ENCODE results near the gene CER1.
"Not testable (repeated sequence)": the region's sequence is repeated elsewhere in the genome, so short reads cannot be mapped to it uniquely, and the experiment has no call there.

Gene CER1

DNA sequence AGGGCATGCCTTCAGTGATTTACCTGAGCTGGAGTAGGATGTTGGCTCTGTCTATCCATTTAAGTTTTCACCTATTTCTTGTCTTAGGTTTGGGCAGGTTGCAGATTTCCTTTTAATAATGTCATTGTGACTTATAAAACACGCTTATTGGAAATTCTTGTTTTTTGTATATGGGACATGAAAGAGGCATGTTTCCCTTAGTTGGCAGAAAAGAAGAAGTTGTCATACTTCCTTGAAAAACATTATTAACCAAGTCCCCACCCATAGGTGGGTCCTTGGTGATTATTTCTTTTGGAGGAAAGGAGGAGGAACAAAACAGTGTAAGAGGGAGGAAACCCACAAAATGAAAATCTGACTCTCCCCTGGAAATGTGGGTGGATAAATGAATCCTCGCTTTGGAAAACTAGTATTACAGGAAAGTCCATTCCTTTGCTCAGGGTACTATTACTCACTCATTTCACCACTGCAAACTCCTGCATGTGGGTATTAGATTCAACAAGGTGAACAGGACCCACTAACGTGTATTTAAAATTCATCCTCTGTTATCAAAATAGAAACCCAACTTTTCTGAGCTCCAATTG is 9.3 kb downstream of the CER1 start:
- DNase-seq = no peak

DNA sequence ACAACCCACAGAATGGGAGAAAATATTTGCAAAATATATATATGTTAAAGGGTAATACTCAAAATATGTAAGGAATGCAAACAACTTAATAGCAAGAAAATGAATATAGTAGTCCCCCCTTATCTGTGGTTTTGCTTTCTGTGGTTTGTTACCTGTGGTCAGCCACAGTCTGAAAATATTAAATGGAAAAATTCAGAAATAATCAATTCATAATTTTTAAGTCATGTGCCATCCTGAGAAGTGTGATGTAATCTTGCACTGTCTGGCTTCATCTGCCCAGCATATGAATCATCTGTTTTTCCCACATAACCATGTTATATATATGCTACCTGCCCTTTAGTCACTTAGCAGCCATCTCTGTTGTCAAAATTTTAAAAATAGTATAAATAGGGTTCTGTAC is 11.7 kb downstream of the CER1 start:
- no peak for DNase-seq

DNA sequence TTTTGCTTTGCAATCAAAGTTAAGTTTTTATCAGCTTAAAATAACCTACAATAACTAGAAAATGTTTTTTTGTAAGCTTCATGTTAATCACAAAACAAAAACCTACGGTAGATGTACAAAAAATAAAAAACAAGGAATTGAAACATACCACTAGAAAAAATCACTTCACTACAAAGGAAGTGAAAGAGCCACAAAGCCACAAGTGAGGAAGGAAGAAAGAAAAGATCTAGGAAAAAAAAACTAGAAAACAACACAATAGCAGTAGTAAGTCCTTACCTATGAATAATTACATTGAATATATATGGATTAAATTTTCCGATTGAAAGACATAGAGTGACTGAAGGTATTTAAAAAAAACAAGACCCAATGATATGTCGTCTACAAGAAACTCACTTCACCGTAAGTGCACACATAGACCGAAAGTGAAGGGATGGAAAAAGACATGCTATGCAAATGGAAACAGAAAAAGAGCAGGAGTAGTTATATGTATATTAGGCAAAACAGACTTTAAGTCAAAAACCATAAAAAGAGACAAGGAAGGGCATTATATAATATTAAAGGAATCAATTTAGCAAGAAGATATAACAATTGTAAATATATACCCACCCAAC is 15.9 kb downstream of the CER1 start:
- no peak for DNase-seq

DNA sequence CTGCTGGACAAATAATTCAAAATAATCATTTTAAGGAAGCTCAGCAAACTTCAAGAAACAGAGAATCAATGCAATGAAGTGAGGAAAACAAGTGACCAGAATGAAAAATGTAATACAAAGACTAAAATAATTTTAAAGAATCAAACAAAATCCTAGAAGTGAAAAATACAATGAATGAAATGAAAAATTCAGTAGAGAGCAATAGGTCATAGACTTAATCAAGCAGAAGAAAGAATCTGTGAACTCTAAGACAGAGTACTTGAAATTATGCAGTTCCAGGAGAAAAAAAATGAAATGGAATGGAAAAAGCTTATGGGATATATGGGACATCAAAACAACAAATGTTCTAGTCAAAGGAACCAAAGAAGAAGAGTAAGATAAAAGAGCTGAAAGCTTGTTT is 17.5 kb downstream of the CER1 start:
- no peak for DNase-seq

DNA sequence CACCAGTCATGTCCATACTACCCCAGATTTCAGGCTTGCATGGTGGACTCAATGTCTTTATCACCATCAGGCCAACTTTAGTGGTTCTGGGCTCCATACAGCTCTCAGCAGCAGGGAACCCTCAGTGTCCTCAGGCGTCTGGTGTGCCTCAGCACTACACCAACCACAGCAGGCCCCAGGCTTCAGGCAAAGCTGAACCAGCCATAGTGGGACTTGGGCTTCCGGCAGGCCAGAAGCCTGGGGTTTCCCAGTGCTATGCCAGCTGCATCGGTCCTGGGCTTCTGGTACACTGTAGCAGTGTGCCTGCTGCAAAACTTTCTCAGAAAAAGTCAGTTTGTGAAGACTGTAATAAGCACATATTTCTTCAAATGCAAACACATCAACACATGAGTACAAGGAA is 18.3 kb downstream of the CER1 start:
- no peak for DNase-seq

DNA sequence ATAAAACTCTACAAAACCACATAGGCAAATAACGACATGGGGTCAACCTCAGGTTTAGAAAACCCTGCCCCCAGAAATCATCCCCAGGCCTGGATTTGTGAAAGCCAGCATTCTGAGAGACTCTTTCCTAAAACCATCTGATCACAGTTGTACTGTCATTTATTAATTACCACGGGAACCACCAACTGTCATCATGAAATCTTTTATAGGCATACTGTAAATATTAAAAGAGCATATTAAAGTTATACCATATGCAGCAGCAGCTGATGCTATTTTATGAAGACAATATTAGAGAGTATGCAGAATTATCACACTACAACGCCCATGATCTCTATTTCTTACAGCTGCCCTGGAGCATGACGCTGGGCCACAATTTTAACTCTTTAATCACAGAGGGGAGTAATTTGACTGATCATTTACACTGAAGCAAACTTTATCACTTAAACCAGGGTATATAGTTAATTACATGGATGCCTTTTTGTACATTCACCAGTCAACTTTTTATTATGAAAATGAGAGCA is 20.3 kb downstream of the CER1 start:
- DNase-seq = no peak

DNA sequence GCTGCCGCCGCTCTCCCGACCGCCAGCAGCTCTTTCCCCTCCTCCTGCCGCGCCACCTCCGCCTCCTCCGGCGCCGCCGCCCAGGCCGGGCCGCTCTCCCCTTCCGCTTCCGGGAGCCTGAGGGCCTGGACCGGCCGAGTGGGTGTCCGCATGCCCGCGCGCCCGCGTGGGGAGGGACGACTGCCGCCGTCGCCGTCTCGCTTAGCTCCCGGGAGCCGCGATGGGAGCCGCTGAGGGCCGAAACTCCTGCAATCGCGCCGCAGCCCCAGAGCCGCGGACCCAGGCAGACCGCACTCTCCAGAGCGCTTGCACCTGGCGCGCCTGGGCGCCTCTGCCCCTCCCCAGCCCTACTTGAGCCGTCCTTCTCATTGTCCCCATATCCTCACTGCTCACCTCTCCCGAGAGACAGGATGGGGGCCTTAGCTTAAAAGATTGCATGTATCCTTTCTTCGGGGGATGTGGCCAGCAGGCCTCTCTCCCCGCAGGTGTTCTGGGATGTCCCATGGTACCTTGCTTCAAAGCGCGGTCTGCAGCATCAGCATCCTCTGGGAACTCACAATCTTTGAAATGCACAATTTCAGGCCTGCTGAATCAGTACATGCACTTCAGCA is 29.2 kb downstream of the CER1 start, which contains the start of gene ZDHHC21:
ZDHHC21 (minus strand) TSS at position 182 of the 611 bp plus-strand sequence. CDS start 19,092 bp downstream, outside the sequence.
- DNase-seq = no peak

DNA sequence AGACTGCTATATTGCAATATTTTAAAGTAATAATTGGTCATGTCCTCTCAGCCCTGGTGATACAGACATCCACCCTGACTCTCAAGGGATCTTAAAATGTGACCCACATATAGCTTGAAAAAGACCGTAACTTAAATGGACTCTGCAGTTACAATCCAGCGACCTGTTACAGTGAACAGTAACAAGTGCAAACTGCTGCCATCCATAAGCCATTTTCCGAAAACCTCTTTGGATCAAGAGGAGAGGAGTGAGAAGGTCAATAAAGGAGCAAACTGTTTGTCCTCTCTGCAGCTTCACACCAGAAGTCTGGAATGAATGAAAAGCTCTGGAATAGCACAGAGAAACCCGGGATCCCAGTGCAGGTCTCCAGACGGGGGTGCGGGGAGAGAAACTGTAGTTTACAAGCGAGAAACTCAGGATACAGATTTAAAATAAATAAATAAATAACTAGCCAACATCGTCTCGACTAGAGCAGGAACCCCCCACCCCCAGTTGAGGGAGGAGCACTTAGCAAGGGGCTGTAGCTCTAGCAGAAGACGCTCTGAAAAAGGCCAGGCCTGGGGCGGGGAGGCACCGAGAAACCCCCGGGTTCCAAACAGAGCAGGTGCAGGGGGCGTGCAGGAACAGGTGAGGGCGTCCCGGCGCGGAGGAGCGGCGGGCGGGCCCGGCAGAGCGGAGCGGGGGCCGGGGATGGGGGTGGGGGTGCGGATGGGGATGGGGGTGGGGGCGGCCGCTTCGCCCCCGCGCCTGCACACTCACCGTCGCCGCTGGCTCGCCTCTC is 29.9 kb downstream of the CER1 start:
- DNase-seq = no peak

DNA sequence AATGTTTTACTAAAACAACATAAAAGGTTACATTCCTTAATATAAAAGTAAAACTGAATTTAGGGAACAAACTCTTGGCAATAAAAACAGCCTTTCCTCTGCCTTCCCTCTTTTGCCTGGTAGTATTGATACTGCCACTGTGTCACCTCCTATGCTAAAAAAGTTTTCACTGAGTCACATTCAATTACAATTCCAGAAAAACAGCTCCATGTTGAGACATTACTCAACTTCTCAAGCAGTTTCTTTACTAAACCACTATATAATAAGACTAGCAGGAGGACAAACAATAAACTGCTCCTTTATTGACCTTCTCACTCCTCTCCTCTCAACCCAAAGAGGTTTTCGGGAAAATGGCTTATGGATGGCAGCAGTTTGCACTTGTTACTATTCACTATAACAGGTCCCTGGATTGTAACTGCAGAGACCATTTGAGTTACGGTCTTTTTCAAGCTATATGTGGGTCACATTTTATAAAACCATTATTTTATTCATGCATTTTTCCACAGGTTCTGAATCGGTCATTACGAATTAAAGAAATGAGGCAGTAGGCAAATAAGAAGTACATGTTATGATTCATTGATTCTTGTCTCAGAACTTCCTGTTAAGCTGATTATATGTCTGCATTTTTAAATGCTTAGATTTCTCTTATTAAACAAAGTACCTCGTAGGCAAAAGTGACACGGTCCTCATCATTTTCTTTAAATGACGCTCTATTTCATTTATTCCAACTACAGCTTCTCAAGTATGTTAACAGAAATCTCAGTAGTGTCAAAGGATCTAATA is 31.4 kb downstream of the CER1 start:
- DNase-seq = no peak

DNA sequence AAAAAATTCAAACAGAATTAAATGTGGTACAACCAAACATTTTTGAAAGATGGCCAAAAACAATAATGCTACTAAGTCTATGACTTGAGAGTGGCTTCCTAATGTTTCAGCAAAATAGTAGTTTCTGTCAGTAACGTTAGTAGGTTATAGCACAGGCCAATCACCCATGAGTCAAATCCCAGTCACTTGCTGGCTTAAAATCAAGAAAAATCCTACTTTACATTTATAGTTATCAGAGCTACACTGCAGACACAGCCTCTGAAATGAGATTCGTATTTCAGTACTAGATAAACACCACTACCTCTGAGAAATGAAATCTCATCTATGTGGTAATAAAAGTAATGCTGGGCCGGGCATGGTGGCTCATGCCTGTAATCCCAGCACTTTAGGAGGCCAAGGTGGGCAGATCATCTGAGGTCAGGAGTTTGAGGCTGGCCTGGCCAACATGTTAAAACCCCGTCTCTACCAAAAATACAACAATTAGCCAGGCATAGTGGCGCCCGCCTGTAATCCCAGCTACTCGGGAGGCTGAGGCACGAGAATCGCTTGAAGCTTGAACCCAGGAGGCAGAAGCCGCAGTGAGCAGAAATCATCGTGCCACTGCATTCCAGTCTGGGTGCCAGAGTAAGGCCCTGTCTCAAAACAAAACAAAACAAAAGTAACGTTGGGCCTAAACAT is 35.4 kb downstream of the CER1 start:
- no peak for DNase-seq

DNA sequence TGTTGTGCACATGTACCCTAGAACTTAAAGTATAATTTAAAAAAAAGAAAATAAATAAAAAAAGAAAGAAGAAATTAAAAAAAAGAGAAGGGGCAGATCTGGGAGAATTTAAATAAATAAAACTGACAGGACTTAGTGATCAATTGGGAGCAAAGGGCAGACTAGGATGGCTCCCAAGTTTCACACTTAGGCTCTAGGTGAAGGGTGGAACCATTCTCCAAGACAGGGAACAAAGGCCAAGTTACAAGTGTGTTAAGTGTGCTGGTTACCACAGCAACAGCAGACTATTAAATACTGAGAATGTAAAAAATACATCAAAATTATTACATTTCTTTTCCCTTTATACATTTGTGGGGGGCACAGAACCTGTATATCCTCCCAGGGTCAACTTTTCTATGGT is 36.4 kb downstream of the CER1 start:
- no peak for DNase-seq

DNA sequence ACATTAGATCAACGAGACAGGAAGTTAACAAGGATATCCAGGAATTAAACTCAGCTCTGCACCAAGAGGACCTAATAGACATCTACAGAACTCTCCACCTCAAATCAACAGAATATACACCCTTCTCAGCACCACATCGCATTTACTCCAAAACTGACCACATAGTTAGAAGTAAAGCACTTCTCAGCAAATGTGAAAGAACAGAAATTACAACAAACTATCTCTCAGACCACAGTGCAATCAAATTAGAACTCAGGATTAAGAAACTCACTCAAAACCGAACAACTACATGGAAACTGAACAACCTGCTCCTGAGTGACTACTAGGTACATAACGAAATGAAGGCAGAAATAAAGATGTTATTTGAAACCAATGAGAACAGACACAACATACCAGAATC is 39.9 kb downstream of the CER1 start:
- DNase-seq = not testable (repeated sequence)

DNA sequence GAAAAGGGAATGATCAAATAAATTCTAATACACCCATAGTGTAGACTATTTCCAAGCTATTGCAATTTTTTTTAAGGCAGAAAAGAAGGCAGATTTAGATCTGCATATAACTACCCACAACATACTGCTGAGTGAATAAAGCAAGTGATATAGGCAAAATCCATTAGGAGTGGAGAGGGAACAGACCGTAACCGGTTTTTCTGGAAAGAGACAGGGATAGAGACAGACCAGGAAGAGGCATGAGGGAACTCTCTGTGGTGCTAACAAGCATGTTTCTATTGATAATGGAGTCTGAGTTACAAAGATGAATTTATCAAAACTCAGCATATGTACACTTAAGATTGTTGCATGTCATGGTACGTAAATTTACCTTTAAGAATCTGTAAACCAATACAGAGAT is 43.8 kb downstream of the CER1 start:
- no peak for DNase-seq

DNA sequence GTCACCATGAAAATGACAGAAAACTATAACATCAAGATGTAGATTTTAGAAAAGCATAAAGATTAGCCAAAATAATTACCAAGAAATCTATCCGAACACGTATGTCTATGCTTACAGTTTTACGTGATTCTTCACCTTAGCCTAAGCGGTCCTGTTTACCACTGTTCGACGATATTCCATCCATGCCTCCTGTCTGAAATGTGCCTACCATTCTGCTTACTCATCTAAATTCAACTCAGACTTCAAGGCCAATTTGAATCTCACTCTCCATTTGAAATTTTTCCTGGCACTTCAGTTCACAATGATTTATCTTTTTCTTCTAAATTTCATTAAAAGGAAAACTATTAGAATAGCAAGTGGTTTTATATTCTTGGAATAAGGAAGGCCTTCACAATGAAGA is 44.7 kb downstream of the CER1 start:
- DNase-seq = no peak

DNA sequence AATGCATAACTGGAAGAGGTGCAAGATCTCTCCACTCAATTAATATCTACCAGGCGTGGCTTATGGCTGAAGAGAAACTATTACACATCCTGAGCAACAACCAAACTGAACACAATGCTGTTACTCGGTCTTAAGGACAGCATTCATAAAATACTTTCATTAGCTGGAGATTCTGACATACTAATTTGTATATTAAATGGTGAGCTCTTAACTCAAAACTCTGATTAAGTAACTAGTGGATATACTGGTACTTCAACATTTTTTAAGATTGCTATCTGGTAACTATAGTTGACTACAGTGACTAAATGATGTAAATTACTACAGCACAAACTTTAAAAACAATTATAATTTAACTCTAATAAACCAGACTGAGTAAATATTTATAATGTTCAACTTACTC is 45.1 kb downstream of the CER1 start:
- no peak for DNase-seq

DNA sequence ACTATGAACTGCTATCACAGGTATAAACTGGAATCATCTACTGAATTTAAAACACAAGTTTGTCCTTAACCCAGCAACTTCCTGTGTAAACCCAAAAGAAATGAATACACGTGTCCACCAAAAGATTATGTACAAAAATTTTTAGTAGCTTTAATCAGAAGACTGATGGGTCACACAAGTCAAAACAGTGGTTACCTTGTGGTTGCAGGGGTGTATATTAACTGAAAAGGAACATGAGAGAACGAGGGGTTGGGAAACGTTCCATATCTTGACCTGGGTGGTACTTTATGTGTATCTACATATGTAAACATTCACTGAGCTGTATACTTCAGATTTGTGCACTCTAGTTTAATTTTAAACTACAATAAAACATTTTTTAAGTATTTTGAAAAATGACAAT is 47.9 kb downstream of the CER1 start:
- no peak for DNase-seq

DNA sequence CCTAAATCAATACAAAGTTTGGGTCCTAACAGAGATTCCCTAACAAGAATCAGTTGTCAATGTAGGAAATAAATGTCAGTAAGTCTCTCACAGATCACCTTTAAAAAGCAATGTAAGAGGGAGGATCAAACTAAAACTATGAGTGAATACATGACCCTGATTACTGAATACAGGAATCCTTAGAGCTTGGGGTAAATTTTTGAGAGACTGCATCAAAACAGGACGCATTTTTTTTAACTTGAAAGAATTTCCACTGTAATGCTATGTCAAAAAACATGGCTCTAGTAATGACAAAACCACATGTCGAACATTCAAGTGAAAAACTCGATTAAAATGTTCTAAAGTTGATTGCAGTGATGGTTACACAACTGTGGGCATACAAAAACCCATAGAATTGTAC is 51.2 kb downstream of the CER1 start:
- no peak for DNase-seq

DNA sequence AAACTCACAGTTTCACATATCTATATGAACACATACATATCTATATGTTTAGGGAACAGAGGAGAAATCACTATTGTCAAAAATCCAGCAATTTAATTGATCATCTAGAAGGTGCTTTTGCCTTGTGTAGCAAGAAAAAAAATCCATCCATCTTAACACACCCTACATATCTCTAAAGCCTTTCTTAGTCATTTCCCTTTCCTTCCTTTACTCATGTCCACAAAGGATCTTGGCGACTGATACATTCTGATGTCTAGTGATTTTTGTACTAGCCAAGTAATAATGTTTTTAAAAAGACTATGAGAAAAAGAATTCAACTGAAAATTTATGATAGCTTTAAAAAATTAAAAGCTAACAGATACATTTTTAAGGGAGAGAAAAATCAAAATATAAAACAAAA is 51.8 kb downstream of the CER1 start:
- DNase-seq = no peak

Measured in NCI-H1048 (cell line).